Measurements from ENCODE around the gene ATG16L1.

GRCh38 chr2:233265899-233266431 lies 14.5 kb downstream of the ATG16L1 start:
- TF ChIP-seq EZH2 (IDR thresholded peaks at IDR 0.05; ENCODE audit: insufficient read depth, poor library complexity, severe bottlenecking) (no peak), EZH2phosphoT487 (IDR thresholded peaks at IDR 0.05; ENCODE audit: insufficient read depth, low read depth) (no peak)
